SK-N-SH treated with all-trans-retinoic acid at 6 μM for 48 hours (cell line): ENCODE results near the gene TOP2B.

Experiments used
- ATAC-seq: fragments of 200-7000 bp; cut with Tn5 transposase; 3 replicates; pipeline ENCODE4 v1.9.1; 2020; ENCODE audit warnings: mild to moderate bottlenecking, moderate library complexity
- BACH2 ChIP-seq: fragments of 250-450 bp; sonication (Bioruptor Pico); IDR thresholded peaks from 2 replicates; pipeline ENCODE4 v1.9.0; 2021; ENCODE audit warnings: mild to moderate bottlenecking, borderline replicate concordance
- CREB5 ChIP-seq: fragments of 250-450 bp; sonication (Bioruptor Pico); IDR thresholded peaks from 2 replicates; pipeline ENCODE4 v1.5.1; 2020; ENCODE audit warnings: low read depth, mild to moderate bottlenecking, moderate library complexity
- CSDC2 ChIP-seq: fragments of 250-450 bp; sonication (Bioruptor Pico); IDR thresholded peaks from 2 replicates; pipeline ENCODE4 v1.5.0; 2020; ENCODE audit warnings: mild to moderate bottlenecking, moderate library complexity
- ESRRG ChIP-seq: fragments of 250-450 bp; sonication (Bioruptor Pico); IDR thresholded peaks from 2 replicates; pipeline ENCODE4 v1.6.1; 2021; ENCODE audit warnings: mild to moderate bottlenecking
- GLIS3 ChIP-seq: fragments of 250-450 bp; sonication (Bioruptor Pico); IDR thresholded peaks from 2 replicates; pipeline ENCODE4 v1.5.0; 2020; ENCODE audit warnings: mild to moderate bottlenecking, moderate library complexity
- ISL1 ChIP-seq: fragments of 250-450 bp; sonication (Bioruptor Pico); IDR thresholded peaks from 2 replicates; pipeline ENCODE4 v2.1.2; 2022; ENCODE audit warnings: mild to moderate bottlenecking, moderate library complexity
- OSR1 ChIP-seq: fragments of 250-450 bp; sonication (Bioruptor Pico); IDR thresholded peaks from 2 replicates; pipeline ENCODE4 v1.8.0; 2022; ENCODE audit warnings: moderate library complexity, mild to moderate bottlenecking, inconsistent platforms
- PATZ1 ChIP-seq: fragments of 250-450 bp; sonication (Bioruptor Pico); IDR thresholded peaks from 2 replicates; pipeline ENCODE4 v1.8.0; 2020; ENCODE audit warnings: mild to moderate bottlenecking, moderate library complexity, borderline replicate concordance
- POU6F1 ChIP-seq: fragments of 250-450 bp; sonication (Bioruptor Pico); IDR thresholded peaks from 2 replicates; pipeline ENCODE4 v1.8.0; 2021; ENCODE audit warnings: low read depth, mild to moderate bottlenecking, moderate library complexity, borderline replicate concordance
- PPARA ChIP-seq: fragments of 250-450 bp; sonication (Bioruptor Pico); IDR thresholded peaks from 2 replicates; pipeline ENCODE4 v1.5.0; 2020; ENCODE audit warnings: mild to moderate bottlenecking, borderline replicate concordance
- RARB ChIP-seq: fragments of 250-450 bp; sonication (Bioruptor Pico); IDR thresholded peaks from 2 replicates; pipeline ENCODE4 v1.8.0; 2021; ENCODE audit warnings: mild to moderate bottlenecking, moderate library complexity
- SNAI2 ChIP-seq: fragments of 250-450 bp; sonication (Bioruptor Pico); IDR thresholded peaks from 2 replicates; pipeline ENCODE4 v1.5.0; 2020; ENCODE audit warnings: mild to moderate bottlenecking, moderate library complexity
- TCF4 ChIP-seq: fragments of 250-450 bp; sonication (Bioruptor Pico); IDR thresholded peaks from 2 replicates; pipeline ENCODE4 v1.8.0; 2021; ENCODE audit warnings: mild to moderate bottlenecking, moderate library complexity, borderline replicate concordance
- TOX ChIP-seq: fragments of 250-450 bp; sonication (Bioruptor Pico); IDR thresholded peaks from 2 replicates; pipeline ENCODE4 v1.8.0; 2021; ENCODE audit warnings: mild to moderate bottlenecking, moderate library complexity, borderline replicate concordance
- ZC3H10 ChIP-seq: fragments of 250-450 bp; sonication (Bioruptor Pico); IDR thresholded peaks from 2 replicates; pipeline ENCODE4 v1.5.1; 2021; ENCODE audit warnings: mild to moderate bottlenecking, moderate library complexity
- ZFP3 ChIP-seq: fragments of 250-450 bp; sonication (Bioruptor Pico); IDR thresholded peaks from 2 replicates; pipeline ENCODE4 v1.5.0; 2020; ENCODE audit warnings: mild to moderate bottlenecking, moderate library complexity
- ZFP30 ChIP-seq: fragments of 450-650 bp; formaldehyde crosslinking; IDR thresholded peaks from 2 replicates; pipeline ENCODE4 v1.5.0; 2022; ENCODE audit warnings: mild to moderate bottlenecking, moderate library complexity
- ZNF565 ChIP-seq: fragments of 450-650 bp; formaldehyde crosslinking; conservative IDR thresholded peaks from 2 replicates; pipeline ENCODE4 v1.5.0; 2020; ENCODE audit warnings: low read depth, mild to moderate bottlenecking, moderate library complexity
- ZNF70 ChIP-seq: fragments of 450-650 bp; formaldehyde crosslinking; IDR thresholded peaks from 2 replicates; pipeline ENCODE4 v1.5.0; 2020; ENCODE audit warnings: mild to moderate bottlenecking, moderate library complexity
- ZNF8 ChIP-seq: fragments of 450-650 bp; formaldehyde crosslinking; IDR thresholded peaks from 2 replicates; pipeline ENCODE4 v1.5.0; 2020; ENCODE audit warnings: mild to moderate bottlenecking, moderate library complexity

Gene TOP2B

GRCh38 chr3:25683882-25684281, 19.2 kb upstream of the TOP2B start (continued):
- TF ChIP-seq PATZ1 (CRISPR knock-in tag) (no peak), CREB5 (no peak), POU6F1 (CRISPR knock-in tag) (no peak), OSR1 (CRISPR knock-in tag) (no peak), BACH2 (no peak), RARB (no peak), PPARA (CRISPR knock-in tag) (no peak), TOX (CRISPR knock-in tag) (no peak), ZC3H10 (CRISPR knock-in tag) (no peak), GLIS3 (CRISPR knock-in tag) (no peak), ZNF8 (CRISPR knock-in tag) (no peak)
- TF ChIP-seq, all 23 proteins: peak for 0

GRCh38 chr3:25683410-25683809, 18.7 kb upstream of the TOP2B start:
- no peak for TF ChIP-seq CREB5
- no peak for TF ChIP-seq ZFP30
- TF ChIP-seq ZFP3: no peak
- TF ChIP-seq TOX (CRISPR knock-in tag): no peak
- TF ChIP-seq GLIS3 (CRISPR knock-in tag): no peak
- TF ChIP-seq PATZ1 (CRISPR knock-in tag): no peak
- TF ChIP-seq ZC3H10 (CRISPR knock-in tag): no peak
- TF ChIP-seq ZNF70 (CRISPR knock-in tag): no peak
- TF ChIP-seq ZNF565: no peak
- ATAC-seq: no peak

- TF ChIP-seq RARB (no peak), TCF4 (no peak), SNAI2 (no peak), CREB5 (no peak)
- TF ChIP-seq, all 23 proteins: peak for 0
- ATAC-seq: no peak
Observed at GRCh38 chr3:25679642-25680302, 15.1 kb upstream of the TOP2B start.

- TF ChIP-seq CSDC2 (no peak), ZC3H10 (CRISPR knock-in tag) (no peak), ISL1 (CRISPR knock-in tag) (no peak), ESRRG (CRISPR knock-in tag) (no peak), OSR1 (CRISPR knock-in tag) (no peak), TCF4 (no peak), ZFP30 (no peak), TOX (CRISPR knock-in tag) (no peak)
- no peak for ATAC-seq
Observed at GRCh38 chr3:25679166-25679565, 14.5 kb upstream of the TOP2B start.
